Stimulated activated CD4-positive, alpha-beta T cell treated with anti-CD3 and anti-CD28 coated beads, Interleukin-2, amount 100 ng/mL, for 24 hours (primary cell): ENCODE measurements around the gene WDR76.

Source experiments
- DNase-seq, 2 donors: peaks; one replicate each; pipeline ENCODE4 v3.0.0-alpha.2; 2020

The WDR76 gene

DNA sequence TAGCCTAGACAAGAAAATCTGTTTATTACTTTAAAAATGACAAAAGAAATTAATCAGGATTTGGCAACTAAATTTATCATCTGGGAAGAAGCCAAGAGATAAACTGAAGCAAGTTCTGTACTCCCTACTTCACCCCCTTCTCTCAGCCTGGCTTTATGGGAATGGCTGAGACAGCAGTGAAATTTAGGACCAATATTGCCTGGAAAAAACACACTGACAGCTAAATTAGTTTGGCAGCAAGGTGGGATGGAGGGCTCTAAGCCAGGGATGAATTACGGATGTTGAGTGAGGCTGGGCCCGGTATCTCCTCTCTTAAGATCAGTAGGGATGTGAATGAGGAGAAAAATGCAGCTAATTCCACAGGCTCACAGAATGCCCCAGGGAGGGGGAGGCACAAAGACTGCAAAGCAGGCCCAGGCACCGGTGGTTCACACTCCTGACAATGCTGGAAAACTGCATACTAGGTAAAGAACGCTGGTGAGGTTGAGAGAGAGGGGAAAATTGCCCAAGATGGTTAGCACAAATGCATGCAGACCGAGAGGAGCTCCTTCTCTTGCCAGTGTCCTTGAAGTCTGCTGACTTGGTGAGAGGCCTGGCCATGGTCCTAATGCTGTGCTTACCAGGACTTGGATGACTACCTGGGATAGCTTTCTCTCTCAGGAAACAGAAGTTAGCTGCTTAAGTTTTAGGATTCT, 89.0 kb downstream of the WDR76 start:
- no peak for DNase-seq

DNA sequence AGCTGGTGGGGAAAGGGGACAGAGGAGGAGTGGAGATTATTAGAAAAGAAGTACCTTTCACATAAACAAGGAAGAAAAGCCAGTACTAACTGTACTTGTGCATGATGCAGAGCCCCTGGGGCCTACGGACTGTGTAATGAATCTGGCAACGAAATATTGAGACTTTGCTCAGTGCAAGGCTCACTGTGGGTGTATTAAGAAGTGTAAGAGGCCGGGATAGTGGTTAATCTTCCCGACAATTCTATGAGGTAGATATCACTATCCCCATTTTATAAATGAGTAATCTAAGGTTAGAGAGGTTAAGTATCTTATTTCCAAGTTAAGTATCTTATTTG, 89.5 kb downstream of the WDR76 start:
- DNase-seq, result no peak
